ENCODE results near the gene ADGRD1.

DNA sequence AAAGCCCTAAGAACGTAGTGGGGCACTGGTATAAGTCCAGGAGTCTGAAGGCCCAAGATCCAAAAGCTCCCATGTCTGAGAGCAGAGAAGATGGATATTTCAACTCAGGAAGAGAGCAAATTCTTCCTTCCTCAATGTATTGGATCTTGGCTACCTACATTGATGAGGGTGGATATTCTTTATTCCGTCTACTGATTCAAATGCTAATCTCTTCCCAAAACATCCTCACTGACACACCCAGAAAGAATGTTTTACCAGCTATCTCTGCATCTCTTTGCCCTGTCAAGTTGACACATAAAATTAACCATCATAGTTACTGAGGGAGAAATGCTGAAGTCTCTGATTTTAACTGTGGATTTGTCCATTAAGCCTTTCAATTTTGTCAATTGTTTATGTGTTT is 16.6 kb upstream of the ADGRD1 start:
- TF ChIP-seq GATA2 (IDR thresholded peaks at IDR 0.05; ENCODE audit: low read depth, low read length) (no peak), GATA3 (IDR thresholded peaks at IDR 0.05; ENCODE audit: low read depth, low read length) (no peak)

Measured in SH-SY5Y (cell line).